Dendritic cell treated with granulocyte-macrophage colony-stimulating factor and Interleukin-4, amounts not matched to agents 40 ng/mL and 50 ng/mL, for 4 days (primary cell): ENCODE results near the gene PPP1R3F.
A peak's percentile ranks its signal among the peaks of the same experiment; 100 is the strongest.

ENCODE experiments used
- H3K27ac Mint-ChIP-seq: one replicate; pipeline ENCODE4 v1.8.0; 2022; ENCODE audit warnings: mild to moderate bottlenecking, mixed read lengths
- H3K27me3 Mint-ChIP-seq: one replicate; pipeline ENCODE4 v1.8.0; 2022; ENCODE audit warnings: mild to moderate bottlenecking, mixed read lengths
- H3K36me3 Mint-ChIP-seq: one replicate; pipeline ENCODE4 v1.8.0; 2022; ENCODE audit warnings: low read depth, mixed read lengths
- H3K4me1 Mint-ChIP-seq: one replicate; pipeline ENCODE4 v1.8.0; 2022; ENCODE audit warnings: low read depth, mixed read lengths
- H3K4me3 Mint-ChIP-seq: one replicate; pipeline ENCODE4 v1.8.0; 2022; ENCODE audit warnings: mild to moderate bottlenecking, moderate library complexity, mixed read lengths
- H3K9me3 Mint-ChIP-seq: one replicate; pipeline ENCODE4 v1.8.0; 2022; ENCODE audit warnings: mixed read lengths
- intact Hi-C: fragments of 100-400 bp; cut with micrococcal nuclease; formaldehyde crosslinking; loops from one replicate; pipeline ENCODE4 v1.15.0; 2022

The PPP1R3F gene

DNA sequence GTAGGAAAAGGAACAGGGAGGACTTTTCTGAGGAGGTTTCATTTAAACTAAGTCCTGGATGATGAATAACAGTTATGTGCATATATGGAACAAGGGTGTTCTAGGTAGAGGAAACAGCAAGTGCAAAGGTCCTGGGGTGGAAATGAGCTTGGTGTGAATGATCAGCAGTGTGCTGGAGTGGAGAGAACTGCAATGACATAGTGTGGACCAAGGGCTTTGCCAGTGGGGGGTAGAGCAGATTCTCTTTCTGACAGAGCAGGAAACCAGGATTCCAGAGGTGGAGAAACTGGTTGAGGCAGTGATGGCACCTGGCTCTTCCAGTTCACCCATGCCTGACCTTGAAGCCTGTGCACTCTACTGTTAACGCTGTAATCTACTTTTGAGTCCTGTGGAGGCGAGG, 1.7 kb downstream of the PPP1R3F start:
- H3K27me3 Mint-ChIP-seq: no peaks in the 10 kb centered on the region
- intact Hi-C loops: no loop called here
- peaks cover 54% of the 10 kb centered on the region for H3K4me1 Mint-ChIP-seq

DNA sequence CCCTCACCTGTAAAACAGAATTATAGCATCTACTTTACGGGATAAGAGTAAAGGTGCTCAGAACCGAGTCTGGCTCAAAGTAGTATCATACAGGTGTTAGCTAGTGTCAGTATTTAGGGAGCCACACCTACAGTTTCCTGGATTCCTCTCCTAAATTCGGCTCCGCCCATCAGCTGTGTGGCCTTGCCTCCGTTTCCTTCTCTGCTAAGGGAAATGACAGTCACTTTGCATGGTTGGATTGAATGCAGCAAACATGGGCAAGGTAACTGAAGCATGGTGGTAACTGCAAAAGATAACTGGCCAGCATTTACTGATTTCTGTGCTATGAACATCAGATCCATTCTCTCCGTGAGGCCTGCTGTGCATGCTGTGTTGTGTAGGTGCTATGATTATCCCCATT, 2.8 kb downstream of the PPP1R3F start:
- H3K27me3 Mint-ChIP-seq: no peaks in the 10 kb centered on the region

More for the DNA sequence above, 1.7 kb downstream of the PPP1R3F start:
- peaks cover 39% of the 10 kb centered on the region for H3K36me3 Mint-ChIP-seq
- H3K9me3 Mint-ChIP-seq: no peaks in the 10 kb centered on the region
- H3K27ac Mint-ChIP-seq: peak overlapping the region; percentile 60
- H3K4me3 Mint-ChIP-seq: peak overlapping the region; percentile 67

DNA sequence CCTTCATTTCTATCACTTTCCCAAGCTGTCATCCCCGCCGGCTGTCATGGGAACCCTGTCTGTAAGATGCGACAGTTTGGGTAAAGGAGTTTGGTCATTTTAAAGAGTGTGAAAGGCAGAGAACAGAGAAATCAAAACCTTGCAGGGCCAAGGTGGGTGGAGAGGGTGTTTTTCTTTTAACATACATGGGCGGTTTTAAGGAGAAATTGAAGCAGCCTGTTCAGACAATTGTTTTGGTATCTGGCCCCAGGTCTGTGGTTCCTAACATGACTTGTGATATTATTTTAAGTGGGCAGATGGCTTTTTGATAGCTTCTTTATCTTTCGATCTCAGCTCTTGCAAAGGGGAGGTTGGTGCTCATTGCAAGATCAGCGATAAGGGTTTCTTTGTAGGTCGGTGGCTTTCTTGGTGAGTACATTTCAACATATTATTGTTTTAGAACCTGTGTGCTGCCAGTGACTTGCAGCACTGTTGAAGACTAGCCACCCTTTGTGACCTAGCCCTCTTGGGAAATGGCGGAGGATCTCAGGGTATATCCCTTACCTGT, 3.7 kb downstream of the PPP1R3F start:
- intact Hi-C loops: no loop called here
- Mint-ChIP-seq H3K36me3 (peaks cover 44% of the 10 kb centered on the region), H3K4me1 (peaks cover 61% of the 10 kb centered on the region), H3K9me3 (no peaks in the 10 kb centered on the region), H3K27ac (no peak overlapping the region), H3K27me3 (no peaks in the 10 kb centered on the region), H3K4me3 (no peak overlapping the region)

More for the DNA sequence above, 2.8 kb downstream of the PPP1R3F start:
- H3K36me3 Mint-ChIP-seq: peaks cover 44% of the 10 kb centered on the region
- peaks cover 60% of the 10 kb centered on the region for H3K4me1 Mint-ChIP-seq
- H3K9me3 Mint-ChIP-seq: no peaks in the 10 kb centered on the region
- intact Hi-C loops: no loop called here
- no peak overlapping the region for H3K27ac Mint-ChIP-seq
- no peak overlapping the region for H3K4me3 Mint-ChIP-seq

DNA sequence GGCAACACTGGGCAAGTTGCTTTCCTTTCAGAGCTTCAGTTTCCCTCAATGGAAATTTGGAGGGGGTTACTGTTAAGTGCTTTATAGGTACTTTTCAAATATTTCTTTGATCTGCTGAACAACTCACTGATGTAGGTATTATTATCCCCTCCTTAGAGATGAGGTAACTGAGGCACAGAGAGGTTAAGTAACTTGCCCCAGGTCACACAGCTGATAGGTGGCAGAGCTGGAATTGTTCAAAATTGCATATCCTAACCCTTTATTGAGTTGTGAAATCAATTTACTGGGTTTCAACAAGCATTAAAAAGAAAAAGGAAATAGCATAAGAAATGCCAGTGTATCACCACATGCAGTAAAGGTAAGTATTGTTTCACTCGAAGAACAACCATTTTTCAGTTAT, 6.6 kb downstream of the PPP1R3F start:
- Mint-ChIP-seq H3K4me3 (no peak overlapping the region), H3K4me1 (peaks cover 46% of the 10 kb centered on the region), H3K27me3 (no peaks in the 10 kb centered on the region), H3K27ac (no peak overlapping the region), H3K36me3 (peaks cover 32% of the 10 kb centered on the region), H3K9me3 (no peaks in the 10 kb centered on the region)
- intact Hi-C loops: no loop called here

DNA sequence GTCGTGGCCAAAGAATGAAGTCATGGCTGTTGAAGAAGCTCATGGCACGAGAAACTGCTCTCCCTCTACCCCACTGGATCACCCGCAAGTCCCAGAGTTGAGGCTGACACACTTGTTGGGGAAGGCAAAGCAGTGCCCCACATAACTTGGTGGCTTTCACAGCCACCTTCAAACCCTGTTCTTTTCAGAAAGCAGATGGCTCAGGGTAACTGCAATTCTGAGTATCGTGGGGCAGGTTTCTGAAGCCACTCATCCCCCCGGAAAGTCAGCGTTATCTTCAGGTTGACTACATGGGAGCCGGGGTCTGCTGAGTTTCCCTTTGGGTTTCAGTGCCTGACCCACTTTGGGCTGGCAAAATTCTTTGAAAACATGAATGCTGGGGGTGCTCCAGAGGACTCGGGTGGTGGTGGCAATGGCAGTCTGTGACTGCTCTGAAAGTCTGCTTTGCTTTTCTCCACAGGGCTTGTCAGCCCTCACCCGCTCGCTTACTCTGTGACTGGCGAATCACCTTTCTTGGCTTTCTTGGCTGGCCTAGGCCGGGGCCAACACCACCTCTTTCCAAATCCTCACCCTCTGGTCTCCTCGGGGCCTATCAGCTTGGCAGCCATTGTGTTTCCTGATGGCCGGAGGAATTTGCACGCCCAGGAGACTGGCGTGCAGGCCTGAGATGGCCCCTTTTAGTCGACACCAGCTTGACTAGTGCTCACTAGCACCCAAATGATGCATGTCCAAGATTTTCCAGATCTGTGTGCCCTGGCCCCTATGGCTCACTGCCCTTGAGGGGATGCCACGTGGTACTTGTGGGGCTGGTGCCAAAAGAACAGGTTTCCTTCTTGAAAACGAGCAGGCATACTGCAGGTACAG, 7.3 kb downstream of the PPP1R3F start:
- no peak overlapping the region for H3K27ac Mint-ChIP-seq
- no peaks in the 10 kb centered on the region for H3K27me3 Mint-ChIP-seq
- peaks cover 32% of the 10 kb centered on the region for H3K36me3 Mint-ChIP-seq
- no peaks in the 10 kb centered on the region for H3K9me3 Mint-ChIP-seq
- intact Hi-C loops: no loop called here
- H3K4me1 Mint-ChIP-seq: peaks cover 40% of the 10 kb centered on the region
- no peak overlapping the region for H3K4me3 Mint-ChIP-seq

DNA sequence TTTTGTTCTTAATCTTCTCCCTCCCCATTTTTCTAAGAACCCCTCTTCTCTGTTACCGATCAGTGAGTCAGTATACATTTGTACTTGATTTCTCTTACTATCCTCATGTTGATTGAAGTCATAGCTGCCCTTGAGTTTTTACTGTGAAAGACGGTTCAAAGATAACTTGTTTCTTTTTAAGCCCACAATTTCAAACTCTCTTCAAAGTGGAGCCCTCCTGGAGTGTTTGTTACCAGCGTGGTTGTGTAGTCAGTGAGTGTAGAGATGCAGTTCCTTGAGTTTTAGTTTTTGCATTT, 7.9 kb downstream of the PPP1R3F start:
- no peak overlapping the region for H3K4me3 Mint-ChIP-seq
- no peak overlapping the region for H3K27ac Mint-ChIP-seq
- no peaks in the 10 kb centered on the region for H3K9me3 Mint-ChIP-seq
- H3K4me1 Mint-ChIP-seq: peaks cover 35% of the 10 kb centered on the region
- H3K36me3 Mint-ChIP-seq: peaks cover 38% of the 10 kb centered on the region
- intact Hi-C loops: no loop called here
- H3K27me3 Mint-ChIP-seq: no peaks in the 10 kb centered on the region

DNA sequence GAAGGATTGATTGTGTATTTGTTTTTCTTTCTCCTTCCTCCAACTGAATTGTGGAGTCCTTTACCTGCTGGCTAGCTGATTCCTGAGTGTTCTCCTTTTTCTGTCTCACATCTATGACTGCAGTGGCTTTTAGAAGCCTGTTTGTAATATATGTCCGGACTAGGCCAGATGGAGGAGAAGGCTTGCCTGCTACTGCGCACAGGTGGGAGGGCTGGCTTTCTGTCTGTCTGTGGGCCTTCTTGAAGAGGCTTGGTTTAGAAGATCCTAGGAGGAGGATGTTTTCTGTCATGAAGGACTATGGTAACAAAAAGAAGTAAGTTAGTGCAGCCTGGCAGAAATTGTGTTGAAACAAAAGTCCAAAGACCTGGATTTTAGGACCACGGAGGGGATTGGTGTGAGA, 8.5 kb downstream of the PPP1R3F start:
- Mint-ChIP-seq H3K36me3 (peaks cover 41% of the 10 kb centered on the region), H3K27ac (no peak overlapping the region), H3K27me3 (no peaks in the 10 kb centered on the region), H3K9me3 (no peaks in the 10 kb centered on the region), H3K4me3 (no peak overlapping the region), H3K4me1 (peaks cover 29% of the 10 kb centered on the region)
- intact Hi-C loops: no loop called here

DNA sequence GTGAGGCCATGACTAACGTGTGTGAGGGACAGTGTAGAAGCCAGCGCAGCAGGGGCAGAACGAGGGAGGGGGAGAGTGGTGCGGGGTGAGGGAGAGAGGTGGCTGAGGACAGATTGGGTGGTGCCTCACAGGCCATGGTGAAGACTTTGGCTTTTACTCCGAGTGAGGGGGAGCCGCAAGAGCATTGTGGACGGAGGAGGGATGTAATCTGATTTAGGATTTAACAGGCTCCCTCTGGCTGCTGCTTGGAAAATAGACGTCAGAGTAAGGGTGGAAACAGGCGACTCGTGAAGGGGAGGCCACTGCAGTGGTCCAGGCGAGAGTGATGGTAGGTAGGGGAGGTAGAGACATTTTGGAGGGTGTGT, 13.0 kb downstream of the PPP1R3F start:
- peaks cover 3% of the 10 kb centered on the region for H3K4me1 Mint-ChIP-seq
- no peaks in the 10 kb centered on the region for H3K27me3 Mint-ChIP-seq
- no peak overlapping the region for H3K4me3 Mint-ChIP-seq
- H3K27ac Mint-ChIP-seq: no peak overlapping the region
- peaks cover 25% of the 10 kb centered on the region for H3K36me3 Mint-ChIP-seq
- intact Hi-C loops: no loop called here
- H3K9me3 Mint-ChIP-seq: no peaks in the 10 kb centered on the region

DNA sequence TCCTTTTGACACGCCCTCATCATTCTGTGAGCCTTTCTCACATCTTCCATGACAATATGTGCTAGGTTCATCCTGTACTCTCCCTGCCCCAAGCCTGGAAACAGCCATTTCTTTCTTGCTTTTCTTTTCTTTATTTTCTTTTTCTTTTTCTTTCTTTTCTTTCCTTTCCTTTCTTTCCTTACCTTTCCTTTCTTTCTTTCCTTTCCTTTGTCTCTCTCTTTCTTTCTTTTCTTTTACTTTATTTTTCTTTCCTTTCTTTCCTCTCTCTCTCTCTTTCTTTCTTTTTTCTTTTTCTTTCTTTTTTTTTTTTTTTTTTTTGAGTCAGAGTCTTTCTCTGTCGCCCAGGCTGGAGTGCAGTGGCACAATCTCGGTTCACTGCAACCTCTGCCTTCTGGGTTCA, 14.6 kb downstream of the PPP1R3F start:
- Mint-ChIP-seq H3K27me3 (no peaks in the 10 kb centered on the region), H3K27ac (no peak overlapping the region), H3K36me3 (peaks cover 25% of the 10 kb centered on the region), H3K4me3 (no peak overlapping the region), H3K9me3 (no peaks in the 10 kb centered on the region), H3K4me1 (no peaks in the 10 kb centered on the region)
- intact Hi-C loops: no loop called here

DNA sequence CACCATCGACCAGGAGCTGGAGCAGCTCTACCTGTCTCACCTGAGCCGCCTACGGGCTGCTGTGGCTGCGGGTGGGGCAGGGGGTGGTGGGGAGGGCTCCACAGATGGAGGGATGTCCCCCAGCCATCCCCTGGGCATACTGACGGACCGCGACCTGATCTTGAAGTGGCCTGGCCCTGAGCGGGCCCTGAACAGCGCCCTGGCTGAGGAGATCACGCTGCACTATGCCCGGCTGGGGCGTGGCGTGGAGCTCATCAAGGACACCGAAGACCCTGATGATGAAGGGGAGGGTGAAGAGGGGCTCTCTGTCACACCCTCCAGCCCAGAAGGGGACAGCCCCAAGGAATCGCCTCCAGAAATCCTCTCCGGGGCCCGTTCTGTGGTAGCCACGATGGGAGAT, 16.5 kb downstream of the PPP1R3F start:
- Mint-ChIP-seq H3K27ac (no peak overlapping the region), H3K36me3 (peaks cover 25% of the 10 kb centered on the region), H3K27me3 (peaks cover 2% of the 10 kb centered on the region), H3K9me3 (no peaks in the 10 kb centered on the region), H3K4me3 (no peak overlapping the region), H3K4me1 (no peaks in the 10 kb centered on the region)
- intact Hi-C loops: no loop called here

DNA sequence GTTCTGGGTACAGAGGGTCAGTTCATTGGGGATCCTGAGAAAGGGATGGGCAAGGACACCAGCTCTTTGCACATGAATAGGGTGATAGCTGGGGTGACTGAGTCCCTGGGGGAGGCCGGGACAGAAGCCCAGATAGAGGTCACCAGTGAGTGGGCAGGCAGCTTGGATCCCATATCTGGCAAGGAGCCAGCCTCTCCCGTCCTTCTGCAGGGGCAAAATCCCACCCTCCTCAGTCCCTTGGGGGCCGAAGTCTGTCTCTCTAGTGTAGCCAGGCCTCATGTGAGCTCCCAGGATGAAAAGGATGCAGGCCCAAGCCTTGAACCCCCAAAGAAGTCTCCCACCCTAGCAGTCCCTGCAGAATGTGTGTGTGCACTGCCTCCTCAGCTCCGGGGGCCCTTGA, 17.0 kb downstream of the PPP1R3F start:
- peaks cover 4% of the 10 kb centered on the region for H3K27me3 Mint-ChIP-seq
- intact Hi-C loops: no loop called here
- no peak overlapping the region for H3K4me3 Mint-ChIP-seq
- H3K4me1 Mint-ChIP-seq: peaks cover under 1% of the 10 kb centered on the region
- H3K36me3 Mint-ChIP-seq: peaks cover 25% of the 10 kb centered on the region
- H3K27ac Mint-ChIP-seq: no peak overlapping the region
- H3K9me3 Mint-ChIP-seq: no peaks in the 10 kb centered on the region

DNA sequence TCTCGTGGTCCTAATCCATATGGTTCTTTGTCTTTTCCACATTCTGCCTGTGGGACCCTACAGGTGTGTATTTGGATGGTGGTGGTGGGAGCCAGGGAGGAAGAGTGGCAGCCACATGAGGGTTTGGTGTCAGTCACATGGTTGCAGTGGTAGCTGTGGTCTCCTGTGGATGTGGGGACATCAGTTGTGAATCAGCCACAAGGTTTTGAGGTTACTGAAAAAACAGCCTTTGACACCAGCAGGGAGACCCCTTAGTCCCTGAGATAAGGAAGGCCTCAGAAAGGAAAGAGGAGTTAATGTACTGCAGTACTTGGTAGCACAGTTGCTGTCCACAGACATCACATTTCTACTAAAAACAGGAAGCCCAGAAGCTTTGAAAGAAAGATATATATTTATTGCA, 18.1 kb downstream of the PPP1R3F start:
- H3K36me3 Mint-ChIP-seq: peaks cover 17% of the 10 kb centered on the region
- no peak overlapping the region for H3K27ac Mint-ChIP-seq

DNA sequence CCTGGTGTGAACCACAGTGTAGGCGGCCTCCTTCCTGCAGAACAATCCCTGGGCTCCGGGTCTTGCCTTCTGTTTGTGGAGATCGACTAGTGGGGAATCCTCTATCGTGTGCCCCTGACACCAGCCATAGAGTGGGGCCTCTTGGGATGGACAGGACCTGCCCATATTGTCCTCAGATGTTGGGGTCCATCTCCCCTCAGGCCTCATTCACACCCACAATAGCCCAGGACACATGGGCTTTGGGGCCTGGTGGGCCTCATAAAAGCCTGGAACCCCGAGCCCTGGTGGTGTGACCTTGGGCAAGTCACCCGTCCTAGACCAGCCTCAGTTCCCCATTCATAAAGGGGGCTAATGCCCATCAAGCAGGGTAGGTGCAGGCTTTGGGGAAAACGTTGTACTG, 20.6 kb downstream of the PPP1R3F start:
- Mint-ChIP-seq H3K4me1 (peaks cover 10% of the 10 kb centered on the region), H3K36me3 (peaks cover 10% of the 10 kb centered on the region), H3K9me3 (no peaks in the 10 kb centered on the region), H3K4me3 (no peak overlapping the region), H3K27ac (no peak overlapping the region), H3K27me3 (peaks cover 7% of the 10 kb centered on the region)
- intact Hi-C loops: no loop called here

More for the DNA sequence above, 18.1 kb downstream of the PPP1R3F start:
- no peaks in the 10 kb centered on the region for H3K9me3 Mint-ChIP-seq
- peaks cover 7% of the 10 kb centered on the region for H3K27me3 Mint-ChIP-seq
- peaks cover 10% of the 10 kb centered on the region for H3K4me1 Mint-ChIP-seq
- intact Hi-C loops: no loop called here
- no peak overlapping the region for H3K4me3 Mint-ChIP-seq

DNA sequence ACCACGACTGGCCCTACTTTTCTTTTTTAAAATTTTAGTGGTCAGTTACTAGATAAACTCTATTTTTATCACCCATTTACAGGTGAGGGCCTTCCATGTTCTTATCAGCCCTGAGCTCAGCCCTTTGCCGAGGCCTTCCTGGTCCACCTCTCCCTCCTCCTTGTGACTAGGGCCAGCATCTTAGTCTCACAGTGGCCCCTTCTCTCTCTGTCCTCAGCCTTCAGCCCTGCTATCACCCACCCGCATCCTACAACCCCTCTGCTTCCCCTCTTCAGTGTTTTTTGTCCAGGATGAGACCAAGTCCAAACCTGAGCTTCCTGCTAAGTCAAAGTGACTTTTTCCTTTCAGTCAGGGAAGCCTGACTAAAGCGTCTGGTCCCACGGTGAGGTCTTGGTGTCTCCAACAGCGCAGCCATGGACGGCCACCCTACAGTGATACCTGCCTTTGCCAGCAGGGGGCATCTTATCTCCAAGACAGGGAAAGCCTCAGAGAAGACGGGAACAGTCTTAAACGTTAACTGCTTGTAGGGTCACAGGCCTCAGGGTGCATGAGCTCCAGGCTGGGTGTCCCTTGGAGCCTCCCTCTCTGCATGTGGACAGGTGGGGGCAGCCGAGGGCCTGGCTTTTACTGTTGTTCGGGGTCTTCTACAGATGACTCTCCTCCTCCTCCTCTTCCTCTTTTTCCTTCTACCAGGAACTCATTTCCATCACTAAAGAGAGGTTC, 22.2 kb downstream of the PPP1R3F start:
- no peaks in the 10 kb centered on the region for H3K9me3 Mint-ChIP-seq
- peak overlapping the region; percentile 4 for H3K27ac Mint-ChIP-seq
- no peaks in the 10 kb centered on the region for H3K36me3 Mint-ChIP-seq
- intact Hi-C loops: loop anchor here (1.0 kb wide), 1 partner anchor 463 kb away; no protein-coding TSS in a partner anchor
- H3K27me3 Mint-ChIP-seq: peaks cover 7% of the 10 kb centered on the region
- peaks cover 10% of the 10 kb centered on the region for H3K4me1 Mint-ChIP-seq
- H3K4me3 Mint-ChIP-seq: no peak overlapping the region
